Suppressor macrophage treated with lipopolysaccharide for 1 hour (primary cell): ENCODE measurements around the gene PRKCH.

Source experiments
- DNase-seq, 3 donors: peaks; one replicate each; pipeline ENCODE4 v3.0.0-alpha.2; 2020 to 2022

The PRKCH gene

DNA sequence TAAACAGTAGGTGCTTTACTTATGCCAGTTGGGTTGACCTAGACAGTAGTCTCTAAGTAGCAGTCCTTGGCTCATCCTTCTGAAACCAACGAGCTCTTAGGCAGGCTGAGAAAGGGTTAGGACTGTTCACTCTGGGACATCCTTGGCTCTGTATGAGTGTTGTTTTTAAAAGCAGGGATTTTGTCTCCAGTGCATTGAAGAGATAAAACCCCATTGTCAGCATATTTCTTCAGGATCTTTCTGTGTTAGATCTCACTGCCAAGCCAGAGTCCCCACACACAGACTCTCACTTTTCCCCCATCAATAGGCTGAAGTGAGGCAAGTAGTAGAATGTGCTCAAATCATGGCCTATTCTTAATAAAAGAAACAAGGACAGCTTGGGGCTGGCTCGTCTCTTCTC lies 250.5 kb downstream of the PRKCH start:
- DNase-seq: no peak

DNA sequence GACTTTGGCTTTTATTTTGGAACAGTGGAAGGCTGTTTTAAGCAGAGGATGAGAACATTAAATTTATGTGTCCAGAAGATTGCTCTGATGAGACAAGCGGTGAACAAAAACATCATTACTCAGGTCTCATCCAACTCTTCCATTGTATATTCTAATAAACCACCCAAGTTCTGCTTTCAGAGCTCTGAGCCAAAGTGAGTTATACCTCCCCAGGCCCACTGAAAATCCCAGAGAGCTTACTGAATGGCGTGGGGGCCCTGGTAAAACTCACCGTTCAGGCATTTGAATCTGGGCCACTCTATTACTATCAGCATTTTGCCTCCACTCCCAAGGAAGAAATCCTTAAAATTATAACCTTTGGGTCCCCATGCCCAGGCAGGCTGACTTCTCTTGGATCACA lies 251.9 kb downstream of the PRKCH start:
- DNase-seq: no peak

DNA sequence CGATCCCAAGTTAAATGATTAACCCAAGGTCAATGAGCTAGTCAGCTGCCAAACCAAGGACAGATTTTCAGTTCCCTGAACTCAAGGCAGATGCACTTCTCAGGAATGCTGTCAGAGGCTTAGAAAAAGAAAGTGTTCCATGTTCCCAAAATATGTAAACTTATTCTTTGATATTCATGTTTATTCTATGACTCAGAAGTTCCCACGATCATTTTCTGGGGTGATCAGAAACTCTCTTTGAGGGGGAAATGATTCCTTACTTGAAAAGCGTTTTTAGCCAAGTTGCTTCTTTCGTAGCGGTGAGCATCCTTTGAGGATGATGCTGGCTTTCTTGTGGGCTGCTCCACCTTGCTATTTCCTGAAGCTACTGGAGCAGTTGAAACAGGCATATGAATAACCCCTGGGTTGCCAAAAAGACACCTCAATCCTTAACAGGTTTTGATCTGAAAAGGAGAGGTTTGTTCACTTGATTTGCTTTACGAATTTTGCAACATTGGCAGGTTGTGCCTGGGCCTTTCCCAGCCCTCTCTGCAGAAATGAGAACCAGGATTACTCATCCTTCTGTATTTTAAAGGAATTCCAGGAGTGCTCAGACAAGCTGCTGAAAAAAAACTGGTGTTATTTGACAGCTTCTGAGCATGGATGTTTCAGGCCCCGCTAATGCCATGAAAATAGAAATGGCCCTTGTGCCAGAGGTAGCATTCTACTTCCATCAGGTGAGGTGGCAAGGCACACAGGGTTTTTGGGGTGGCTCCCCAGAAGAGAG lies 252.6 kb downstream of the PRKCH start:
- peak; percentile 59 to 77 (median 64) for DNase-seq

DNA sequence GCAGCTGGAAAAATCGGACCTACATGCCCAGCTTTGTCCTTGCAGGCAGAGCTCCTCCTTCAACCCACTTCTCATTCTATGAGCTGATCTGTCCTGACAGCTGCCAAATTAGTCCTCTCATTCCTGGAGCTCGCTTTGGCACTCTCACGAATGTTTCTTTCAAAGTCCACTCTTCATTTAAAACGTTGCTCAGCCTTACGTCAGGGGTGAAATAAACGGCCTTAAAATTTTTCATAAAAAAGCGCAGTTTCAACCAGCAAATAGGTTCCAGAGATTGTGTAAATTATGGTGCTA lies 253.1 kb downstream of the PRKCH start:
- DNase-seq: no peak

DNA sequence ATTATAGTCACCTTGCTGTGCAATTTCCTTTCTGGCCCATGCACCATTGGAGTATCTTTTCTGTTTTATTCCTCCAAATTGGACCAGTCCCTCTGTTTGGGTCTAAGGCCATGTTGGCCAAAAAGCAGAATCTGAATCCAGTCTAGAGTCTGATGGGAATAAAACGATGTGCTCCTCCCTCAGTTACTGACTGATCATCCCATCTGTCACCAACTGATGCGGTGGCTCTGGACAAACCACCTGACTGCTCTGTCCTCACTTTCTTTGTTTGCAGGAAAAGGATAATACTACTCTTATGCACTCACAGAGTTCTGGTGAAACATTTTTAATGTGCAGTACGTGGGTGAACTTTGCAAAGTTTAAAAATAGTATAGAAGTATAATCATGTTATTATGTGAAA lies 253.7 kb downstream of the PRKCH start:
- DNase-seq: no peak

DNA sequence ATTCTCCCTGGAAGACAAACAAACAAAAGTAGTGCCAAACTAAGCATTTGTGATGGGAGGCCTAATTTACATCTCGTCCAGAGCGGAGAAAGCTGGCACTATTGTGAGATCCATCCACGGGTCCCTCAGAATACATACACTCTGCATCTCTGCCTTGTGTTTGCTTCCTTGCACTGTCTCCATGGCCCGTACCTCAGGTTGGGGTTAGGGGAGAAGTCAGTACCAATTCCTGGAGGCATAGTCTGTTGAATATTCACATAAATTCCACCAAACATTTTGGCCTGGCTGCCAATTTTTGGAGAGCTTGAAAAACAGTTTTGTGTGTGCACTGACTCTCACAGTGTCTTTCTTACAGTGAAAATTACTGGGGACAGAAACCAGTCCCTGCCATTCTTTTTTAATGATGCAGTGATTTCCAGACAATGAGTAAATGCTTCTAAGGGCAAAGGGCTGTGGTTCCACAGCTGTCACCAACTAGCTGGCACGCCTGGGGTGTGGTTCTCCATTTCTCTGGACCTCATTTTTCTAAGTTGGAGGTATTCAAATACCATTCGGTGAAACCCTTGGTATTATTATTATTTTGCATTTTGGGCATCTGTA lies 254.3 kb downstream of the PRKCH start:
- DNase-seq: no peak

DNA sequence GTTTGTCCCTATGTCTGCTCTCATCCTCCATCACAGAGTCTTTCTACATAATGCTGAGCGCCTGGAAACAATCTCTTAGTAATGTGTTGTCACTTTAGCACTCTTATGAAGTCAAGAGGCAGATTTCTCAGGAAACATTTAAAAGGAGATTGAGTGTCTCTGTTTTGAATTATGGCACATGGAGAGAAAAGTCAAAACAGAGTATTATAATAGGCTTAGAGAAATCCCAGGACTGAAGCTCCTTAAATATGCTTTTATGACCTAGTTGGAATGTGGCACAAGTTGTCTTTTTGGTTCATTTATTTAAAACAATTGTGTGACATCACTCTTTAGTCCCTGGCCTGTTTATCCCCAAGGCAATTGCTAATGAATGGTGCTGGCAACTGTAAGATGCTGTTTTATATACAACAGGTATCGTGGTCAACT lies 256.1 kb downstream of the PRKCH start:
- no peak for DNase-seq

DNA sequence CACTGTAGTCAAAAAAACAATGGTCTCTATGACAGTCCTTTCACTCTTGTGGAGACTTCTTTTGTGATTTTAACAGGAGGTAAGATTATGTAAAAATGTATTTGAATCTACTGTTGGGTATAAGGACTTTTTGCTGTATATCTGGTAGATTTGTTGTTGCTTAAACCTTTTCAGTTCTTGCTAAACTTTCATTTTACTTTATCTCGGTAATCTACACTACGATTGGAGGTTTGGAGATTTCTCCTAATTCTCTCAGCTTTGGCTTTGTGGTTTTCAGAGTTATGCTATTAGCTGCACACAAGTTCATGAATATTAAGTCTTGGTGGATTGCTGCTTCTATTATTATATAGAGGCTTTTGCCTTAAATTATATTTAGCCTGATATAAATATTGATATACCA lies 257.4 kb downstream of the PRKCH start:
- DNase-seq: no peak

DNA sequence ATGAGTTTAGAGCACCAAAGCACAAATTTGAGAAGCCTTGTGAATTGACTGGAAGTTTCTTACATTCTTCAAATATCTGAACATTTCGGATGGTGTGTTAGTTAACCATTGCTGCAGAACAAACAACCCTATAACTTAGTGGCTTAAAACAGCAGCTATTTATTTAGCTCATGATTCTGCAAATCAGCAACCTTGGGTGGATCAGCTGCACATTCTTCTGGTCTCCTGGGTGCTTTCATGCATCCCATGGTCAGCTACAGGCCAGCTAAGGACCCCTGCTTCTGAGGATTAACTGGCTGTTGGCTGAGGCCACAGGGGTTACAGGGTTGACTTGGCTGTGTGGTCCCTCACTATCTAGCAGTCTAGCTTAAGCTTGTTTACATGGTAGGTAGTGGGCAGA lies 260.0 kb downstream of the PRKCH start:
- DNase-seq: no peak

DNA sequence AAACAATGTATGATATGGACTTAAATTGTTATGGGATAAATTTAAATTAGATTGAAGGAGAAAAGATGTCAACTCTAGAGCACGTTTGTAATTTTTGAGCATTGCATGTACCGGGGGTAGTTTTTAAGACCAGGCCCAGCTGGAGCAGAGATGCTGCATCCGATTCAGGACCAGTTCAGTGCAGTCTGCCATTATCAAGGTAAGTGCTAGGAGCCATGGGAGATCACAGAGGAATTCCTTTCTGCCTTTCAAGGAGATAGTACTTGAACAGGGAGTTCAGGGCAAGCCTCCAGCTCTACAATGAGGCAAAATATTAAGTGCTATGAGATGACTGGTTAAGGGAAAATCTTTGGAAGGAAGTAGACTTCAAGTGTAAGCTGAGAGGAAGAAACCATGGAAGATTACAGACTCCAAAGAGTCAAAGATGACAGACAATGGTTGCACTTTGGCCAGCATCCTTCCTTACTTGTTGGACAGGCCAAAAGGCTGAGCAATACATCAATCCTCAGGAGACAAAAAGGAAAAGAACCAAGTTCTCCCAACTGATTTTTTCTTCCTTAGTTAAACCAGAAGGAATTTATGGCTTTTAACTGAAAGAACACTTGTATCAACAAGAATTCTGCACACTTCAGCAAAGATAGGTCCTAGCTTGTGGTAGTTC lies 260.7 kb downstream of the PRKCH start:
- no peak for DNase-seq

DNA sequence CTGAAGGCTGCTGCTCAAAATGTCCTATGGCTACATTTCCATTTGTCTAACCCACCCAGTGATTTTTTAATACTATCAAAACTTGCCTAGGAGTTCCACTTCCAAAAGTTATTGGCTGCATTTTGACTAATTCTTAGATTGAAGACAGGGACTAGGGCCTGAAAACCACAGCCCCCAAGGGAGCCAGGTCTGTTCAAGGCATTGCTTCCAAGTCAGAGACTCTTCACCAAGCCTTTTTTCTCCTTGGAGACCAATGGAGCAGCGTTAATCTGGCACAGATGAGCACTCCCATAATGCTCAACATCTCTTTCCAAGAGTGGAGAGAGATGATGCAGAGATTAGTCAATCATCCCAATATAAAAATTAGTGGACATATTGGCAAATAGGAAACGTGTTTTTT lies 261.4 kb downstream of the PRKCH start:
- DNase-seq: no peak

DNA sequence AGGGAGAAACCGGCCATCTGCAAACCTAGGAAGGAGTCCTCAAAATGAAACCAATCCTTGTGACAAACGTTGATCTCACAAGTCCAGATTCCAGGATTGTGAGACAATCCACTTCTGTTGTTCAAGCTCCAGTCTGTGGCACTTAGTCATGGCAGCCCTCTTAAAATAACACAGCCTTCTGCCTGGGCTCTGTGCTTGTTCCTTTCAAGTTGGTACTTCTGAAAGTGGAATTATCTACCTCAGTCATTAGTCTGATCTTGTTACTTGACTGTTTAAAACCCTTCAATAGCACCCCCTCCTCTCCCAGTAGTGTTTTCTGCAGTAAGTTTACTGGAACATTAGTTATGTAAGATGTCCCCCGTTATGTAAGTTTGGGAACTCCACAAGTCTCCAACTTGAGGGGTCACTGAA lies 263.0 kb downstream of the PRKCH start:
- peak; percentile 75 to 92 (median 77) for DNase-seq

DNA sequence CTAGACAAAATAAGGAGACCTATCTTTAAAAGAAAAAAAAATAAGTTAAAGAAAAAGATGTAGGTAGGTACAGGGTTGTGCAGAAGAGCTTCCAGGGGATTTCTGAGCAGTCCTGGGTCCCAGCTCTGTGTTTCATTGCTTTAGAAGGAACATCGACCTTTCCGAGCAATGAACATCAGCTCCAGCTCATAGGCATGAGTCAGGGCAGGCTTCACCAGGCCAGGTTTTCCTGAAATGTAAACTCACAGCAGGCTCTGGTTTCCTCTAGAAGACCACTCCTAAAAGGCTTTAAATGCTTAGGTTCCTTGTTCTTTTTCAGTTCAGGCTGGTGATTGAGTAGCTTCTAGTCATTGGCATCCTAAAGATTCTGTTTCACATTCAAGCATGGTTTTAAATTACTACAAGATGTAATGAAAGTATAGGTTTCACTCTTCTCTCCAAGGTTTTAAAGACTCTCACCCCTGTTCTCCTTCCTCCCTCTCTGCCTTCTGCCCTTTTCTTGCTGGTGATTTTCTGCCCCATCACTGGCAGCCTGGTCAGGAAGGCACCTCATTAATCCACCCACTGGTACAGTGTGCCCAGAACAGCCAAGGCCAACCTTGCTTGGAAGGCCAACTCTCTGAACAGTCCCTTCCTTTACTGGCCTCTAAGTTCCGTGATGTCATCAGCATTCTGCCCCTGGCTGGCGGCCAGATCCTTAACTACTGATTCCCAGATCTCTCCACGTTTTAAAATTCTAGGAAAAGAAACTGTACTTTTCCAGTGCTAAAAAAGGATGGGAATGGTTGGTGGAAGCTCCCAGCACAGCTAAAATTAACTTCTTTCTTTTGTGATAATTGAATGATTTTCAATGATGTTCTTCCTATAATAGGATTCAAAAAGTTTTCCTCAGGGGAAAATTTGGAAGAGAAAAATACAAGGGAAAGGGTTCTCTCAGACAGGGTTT lies 264.5 kb downstream of the PRKCH start:
- peak in 1 of 3 donors; percentile 64 for DNase-seq

DNA sequence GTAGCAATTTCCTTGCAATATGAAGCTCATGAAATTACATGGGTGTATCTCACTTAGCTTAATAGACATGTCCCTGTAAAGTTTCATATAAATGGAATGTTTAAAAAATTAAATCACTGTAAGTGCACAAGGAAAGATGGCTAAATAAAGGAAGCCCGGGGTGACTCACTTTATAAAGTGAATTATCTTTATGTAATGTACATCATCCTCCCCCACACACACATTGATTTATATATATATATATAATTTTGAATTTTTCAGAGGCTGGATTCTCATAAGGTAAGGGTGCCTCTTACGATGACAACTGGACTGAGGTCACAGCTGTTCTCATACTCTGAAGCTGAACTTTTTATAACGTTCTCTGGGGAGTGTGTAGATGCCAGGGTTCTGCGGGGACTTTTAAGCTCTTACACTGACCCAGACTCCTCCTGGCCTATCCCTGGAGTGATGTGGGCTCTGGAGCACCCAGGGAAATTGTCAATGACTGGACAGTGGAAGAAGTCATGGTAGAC lies 265.2 kb downstream of the PRKCH start:
- DNase-seq: peak in 1 of 3 donors; percentile 49

DNA sequence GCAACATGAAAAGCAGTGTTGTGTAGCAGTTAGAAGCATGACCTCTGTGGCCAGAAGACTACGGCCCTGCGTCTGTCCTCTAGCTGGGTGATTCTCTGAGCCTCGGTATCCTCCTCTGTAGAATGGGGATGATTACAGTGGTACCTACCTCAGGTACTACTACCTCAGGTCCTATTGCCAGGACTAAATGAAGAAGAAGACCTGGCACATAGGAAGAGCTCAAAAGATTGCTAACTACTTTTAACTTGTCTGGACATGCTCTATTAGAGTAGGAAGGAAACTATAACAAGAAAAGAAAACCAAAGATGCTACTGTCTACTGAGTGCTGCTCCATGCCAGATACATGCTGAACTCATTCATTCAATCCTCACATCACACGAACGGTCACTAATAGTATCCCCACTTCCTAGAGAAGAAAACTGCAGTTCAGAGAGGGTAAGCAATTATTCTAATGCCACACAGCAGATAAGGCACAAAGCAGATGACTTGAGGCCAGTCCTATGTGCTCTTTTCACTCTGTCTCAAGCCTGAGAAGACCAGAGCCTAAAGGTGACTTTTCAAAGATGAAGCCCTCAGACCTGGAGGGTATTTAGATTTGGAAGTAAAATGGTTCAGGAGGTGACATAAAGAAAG lies 265.8 kb downstream of the PRKCH start:
- no peak for DNase-seq

DNA sequence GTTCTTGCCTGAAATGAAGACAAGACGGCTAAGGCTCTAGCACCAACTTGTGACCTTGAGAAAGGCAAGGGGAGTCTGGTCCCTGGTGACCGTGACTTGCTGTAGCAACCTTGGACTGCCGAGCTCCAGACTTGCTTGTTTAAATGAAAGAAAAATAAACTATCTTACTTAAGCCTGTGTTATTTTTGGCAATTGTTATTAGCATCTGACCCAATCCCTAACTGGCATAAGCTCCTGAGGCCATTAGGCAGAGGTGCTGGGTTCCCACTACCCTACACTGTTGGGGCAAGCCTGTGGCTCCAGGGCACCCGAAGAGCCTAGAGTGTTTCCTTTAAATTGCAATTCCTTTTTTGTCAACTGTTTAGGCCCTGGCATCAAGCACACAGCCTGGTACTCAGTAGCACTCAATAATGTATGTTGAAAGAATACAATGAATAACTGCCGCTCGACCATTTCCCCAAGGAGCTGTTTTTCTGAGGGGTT lies 267.1 kb downstream of the PRKCH start:
- DNase-seq: no peak

DNA sequence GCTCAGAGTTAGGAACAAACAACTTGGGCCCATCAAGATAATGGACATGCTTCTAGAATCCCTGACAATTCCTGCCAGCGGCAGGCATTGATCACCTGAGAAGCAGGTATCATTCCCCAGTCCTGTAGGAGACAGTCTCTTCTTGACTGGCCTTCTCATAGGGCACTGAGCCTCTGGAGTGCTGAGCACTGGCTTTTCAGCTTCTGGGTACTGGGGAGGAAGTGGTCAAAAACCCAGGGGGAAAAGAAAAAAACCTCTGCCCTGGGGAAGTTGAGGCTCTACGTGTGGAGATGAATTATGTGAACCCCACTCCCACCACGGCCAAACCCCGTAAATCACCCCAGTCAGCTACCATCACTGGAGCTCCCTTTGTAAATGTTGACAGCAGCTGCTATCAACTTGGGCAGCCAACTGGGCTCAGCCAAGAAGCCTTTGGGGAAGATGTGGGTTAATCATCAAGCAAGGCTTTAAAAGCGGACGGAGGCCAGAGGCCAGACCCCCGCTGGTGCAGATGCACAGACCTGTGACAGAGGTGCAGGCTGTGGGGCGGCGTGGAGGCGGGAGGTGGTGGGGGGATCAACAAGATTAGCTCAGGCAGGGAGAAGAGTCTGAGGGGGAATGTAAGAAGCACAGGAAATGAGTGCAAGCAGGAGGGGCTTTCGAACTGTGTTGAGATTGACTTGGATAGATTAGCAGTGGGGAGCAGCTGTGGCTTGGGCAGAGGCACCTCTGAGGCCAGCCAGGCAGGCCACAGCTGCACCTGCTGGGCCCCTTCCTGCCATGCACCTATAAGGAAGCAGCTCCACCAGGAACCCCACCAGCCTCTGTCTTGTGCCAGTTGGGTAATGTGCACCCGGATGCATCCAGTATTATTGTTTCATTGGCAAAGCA lies 268.6 kb downstream of the PRKCH start:
- DNase-seq: no peak

DNA sequence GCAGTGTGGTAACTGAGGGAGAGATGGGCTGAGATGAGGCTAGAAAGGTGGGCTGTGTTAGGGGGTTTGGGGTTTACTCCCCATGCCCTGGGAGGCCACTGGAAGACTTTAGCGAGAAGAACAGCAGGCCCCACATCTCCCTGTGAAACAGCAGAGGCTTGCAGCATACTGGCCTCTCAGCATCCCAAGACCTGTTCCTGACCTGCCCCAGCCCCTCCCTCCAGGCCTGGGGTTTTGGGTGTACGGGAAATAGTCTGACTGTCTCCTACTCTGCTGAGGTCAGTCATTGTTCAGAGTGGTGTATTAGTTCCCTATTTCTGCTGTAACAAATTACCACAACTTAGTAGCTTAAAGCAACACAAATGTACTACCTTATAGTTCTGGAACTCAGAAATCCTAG lies 270.5 kb downstream of the PRKCH start:
- peak; percentile 73 to 88 (median 78) for DNase-seq

DNA sequence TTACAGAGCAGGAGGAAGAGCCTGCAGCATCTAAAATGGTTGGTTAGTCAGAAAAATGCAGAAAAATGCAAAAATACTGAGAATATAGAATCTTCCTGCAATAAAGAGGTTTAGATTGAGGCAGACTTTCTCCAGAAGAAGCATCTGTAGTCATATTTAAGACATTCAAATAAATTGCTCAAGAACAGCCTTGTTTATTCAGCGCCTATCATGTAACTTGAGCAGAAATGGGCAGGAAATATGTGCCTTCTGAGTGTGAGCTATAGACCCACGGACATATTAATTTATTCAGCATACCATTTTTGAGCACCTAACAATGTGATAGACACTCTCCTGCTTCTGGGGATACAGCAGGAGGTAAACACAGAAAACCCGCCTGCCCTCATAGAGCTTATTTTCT lies 272.0 kb downstream of the PRKCH start:
- DNase-seq: no peak

DNA sequence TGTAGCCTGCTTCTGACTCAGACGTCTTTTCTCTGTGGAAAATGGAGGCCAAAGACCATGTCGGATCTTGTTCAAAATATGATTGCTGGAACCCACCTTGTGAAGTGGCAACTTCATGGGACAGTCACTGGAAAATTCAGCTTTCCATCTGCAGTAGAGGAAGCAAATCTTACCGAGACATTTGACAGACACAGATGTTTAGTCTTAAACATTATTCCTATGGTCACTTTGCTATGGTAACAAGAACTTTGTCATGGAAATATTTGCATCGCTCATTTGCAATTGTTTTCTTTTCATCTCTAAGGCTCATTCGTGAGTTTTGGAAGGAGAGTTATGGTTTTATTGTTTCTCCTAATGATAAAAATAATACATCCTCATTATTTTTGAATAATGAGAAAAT lies 275.6 kb downstream of the PRKCH start:
- DNase-seq: peak in 1 of 3 donors; percentile 26

DNA sequence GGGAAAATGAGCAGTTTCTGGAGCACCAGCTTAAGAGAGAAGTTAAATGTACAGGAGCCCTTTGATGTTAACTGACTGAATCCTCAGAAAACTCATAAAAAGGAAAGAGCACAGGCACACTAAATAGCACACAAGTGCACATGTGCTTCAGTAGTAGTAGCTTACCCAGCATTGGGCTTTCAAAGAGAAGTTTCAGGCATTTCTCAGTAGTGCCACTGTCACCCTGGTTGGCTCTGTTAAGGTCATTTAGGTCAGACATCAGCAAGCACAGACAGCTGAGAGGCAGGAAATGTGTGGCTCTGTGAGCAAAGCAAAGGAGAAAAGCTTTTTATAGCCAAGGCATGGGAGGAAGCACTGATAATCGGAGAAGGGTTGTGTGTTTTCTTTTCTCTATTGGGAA lies 277.6 kb downstream of the PRKCH start:
- DNase-seq: peak in 2 of 3 donors; percentile 43 to 65
